GM10266 (cell line): Measurements from ENCODE around the gene CWC22.
A peak's percentile ranks its signal among the peaks of the same experiment; 100 is the strongest.
"Not testable (repeated sequence)": the region's sequence is repeated elsewhere in the genome, so short reads cannot be mapped to it uniquely, and the experiment has no call there.

Experiments used
- DNase-seq: peaks from one replicate; pipeline ENCODE4 v3.0.0; 2012; ENCODE audit errors: extremely low spot score
- CTCF ChIP-seq: IDR thresholded peaks from 2 replicates; pipeline ENCODE4 v1.5.1; 2012; ENCODE audit warnings: mild to moderate bottlenecking, low read depth; ENCODE audit not compliant: control insufficient read depth, insufficient read depth; ENCODE audit errors: missing control alignments

Gene CWC22

GRCh38 chr2:180006781-180007579 is at the start of gene CWC22:
Gene CWC22, minus strand, starts transcription at chr2:180007297. Its CDS starts 13,956 bp downstream, at chr2:179993341.
- TF ChIP-seq CTCF: no peak
- peak; percentile 61 for DNase-seq

- DNase-seq: no peak
- TF ChIP-seq CTCF: no peak
Observed at GRCh38 chr2:180056367-180057118, 49.4 kb upstream of the CWC22 start.

GRCh38 chr2:180054576-180054975 is 47.5 kb upstream of the CWC22 start:
- DNase-seq: not testable (repeated sequence)

GRCh38 chr2:180050246-180050645 is 43.1 kb upstream of the CWC22 start:
- TF ChIP-seq CTCF: no peak
- DNase-seq: no peak

- DNase-seq: no peak
- no peak for TF ChIP-seq CTCF
Observed at GRCh38 chr2:180048251-180048650, 41.2 kb upstream of the CWC22 start.

GRCh38 chr2:180046776-180047175 is 39.7 kb upstream of the CWC22 start:
- DNase-seq: no peak
- no peak for TF ChIP-seq CTCF

GRCh38 chr2:180046202-180046601 is 39.1 kb upstream of the CWC22 start:
- no peak for TF ChIP-seq CTCF
- no peak for DNase-seq
